ENCODE measurements around the gene LGALS9. TPM values are rescaled to one million over a fixed set of nuclear protein-coding genes. Genes with fewer than 3 reads are reported as not detected.

LGALS9 gene
- total RNA-seq, 4 donors from 2014 or later, result 14.4 to 31.8 (median 15.2) TPM; not detected in 1

DNA sequence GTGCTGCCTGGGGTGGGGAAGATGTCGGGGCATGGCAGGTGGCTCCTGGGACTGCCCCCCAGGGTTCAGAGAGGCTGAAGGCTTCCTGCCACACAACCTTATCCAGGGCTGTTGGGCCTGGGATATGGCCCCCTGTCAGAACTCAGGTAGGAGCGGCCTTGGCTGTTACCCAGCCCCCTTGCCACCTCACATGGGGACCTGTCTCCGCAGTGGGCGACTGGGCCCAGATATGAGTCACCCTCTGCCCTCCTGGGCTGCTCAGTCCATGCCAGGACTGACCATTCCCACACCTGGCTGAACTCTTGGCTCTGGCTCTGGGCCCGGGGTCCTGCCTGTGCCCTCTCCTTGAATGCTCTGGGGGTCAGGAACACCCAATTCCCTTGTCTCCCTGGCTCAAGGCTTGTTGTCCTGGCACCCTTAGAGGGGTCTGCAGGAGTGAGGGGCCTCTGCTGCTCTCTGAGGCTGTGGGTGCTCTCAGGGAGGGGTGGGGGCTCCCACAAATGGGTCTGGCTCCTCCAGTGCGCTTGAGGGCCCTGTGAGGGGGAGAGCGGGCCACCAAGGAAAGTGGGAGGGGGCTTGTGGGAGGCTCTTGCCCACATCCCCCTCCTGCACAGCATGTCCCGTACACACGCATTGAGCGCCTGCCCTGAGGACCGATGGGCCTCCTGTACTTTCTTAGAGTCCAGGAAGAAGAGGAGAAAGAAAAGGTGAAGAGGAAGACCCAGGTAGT lies 36.0 kb downstream of the LGALS9 start:
- Histone ChIP-seq H3K27me3 (no peaks in the 10 kb centered on the region), H3K27ac (no peak overlapping the region), H3K4me3 (no peak overlapping the region), H3K4me1 (no peaks in the 10 kb centered on the region), H3K36me3 (no peaks in the 10 kb centered on the region), H3K9me3 (no peaks in the 10 kb centered on the region)
- intact Hi-C loops (cut with DNase I; ENCODE audit: low total_unique reads), result no loop called here
- TF ChIP-seq, protein P1, sequence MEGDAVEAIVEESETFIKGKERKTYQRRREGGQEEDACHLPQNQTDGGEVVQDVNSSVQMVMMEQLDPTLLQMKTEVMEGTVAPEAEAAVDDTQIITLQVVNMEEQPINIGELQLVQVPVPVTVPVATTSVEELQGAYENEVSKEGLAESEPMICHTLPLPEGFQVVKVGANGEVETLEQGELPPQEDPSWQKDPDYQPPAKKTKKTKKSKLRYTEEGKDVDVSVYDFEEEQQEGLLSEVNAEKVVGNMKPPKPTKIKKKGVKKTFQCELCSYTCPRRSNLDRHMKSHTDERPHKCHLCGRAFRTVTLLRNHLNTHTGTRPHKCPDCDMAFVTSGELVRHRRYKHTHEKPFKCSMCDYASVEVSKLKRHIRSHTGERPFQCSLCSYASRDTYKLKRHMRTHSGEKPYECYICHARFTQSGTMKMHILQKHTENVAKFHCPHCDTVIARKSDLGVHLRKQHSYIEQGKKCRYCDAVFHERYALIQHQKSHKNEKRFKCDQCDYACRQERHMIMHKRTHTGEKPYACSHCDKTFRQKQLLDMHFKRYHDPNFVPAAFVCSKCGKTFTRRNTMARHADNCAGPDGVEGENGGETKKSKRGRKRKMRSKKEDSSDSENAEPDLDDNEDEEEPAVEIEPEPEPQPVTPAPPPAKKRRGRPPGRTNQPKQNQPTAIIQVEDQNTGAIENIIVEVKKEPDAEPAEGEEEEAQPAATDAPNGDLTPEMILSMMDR (IDR thresholded peaks at IDR 0.05), result no peak
- no peak for TF ChIP-seq POLR2A (IDR thresholded peaks at IDR 0.05)
- DNase-seq, result no peak

DNA sequence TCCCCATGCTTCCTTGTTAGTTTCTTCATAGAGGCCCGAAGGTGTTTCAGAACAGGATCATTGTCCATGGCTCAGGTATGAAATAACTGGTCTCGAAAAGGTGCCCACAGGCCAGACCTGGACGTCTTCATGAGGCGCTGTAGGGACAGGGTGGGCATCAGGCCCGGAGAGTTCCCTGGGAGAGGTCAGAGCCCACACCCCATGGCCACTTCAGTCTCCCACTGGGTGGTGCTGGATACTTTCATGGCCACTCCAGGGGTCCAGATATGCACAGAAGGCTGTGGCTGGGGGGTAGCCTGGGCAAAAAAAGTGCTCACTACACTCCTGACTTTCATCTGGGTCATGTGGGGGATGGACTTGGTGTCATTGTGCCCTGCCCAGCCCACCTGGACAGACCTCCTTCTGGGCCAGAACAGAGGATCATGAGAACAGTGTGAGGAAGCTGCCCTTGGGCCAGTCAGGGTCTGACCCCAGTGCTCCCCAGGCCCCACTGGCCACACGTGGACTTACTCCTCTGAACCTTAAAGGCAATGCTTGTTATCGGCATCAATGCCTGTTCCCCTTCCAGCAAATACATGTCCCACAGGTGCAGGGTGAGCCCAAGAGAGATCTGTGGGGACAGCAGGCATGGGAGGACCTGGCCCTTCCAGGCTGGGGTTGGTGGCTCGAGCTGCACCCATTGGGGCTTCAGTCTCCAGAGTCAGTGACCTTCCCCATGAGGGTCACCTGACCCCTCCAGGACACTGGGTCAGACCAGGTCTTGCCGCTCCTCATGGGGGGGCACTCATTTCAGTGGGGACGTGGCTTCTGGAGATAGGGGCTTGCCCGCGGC lies 36.9 kb downstream of the LGALS9 start:
- no peak for DNase-seq
- Histone ChIP-seq H3K36me3 (no peaks in the 10 kb centered on the region), H3K4me1 (no peaks in the 10 kb centered on the region), H3K4me3 (no peak overlapping the region), H3K27ac (no peak overlapping the region), H3K9me3 (no peaks in the 10 kb centered on the region), H3K27me3 (no peaks in the 10 kb centered on the region)
- intact Hi-C loops (cut with DNase I; ENCODE audit: low total_unique reads), result no loop called here
- TF ChIP-seq POLR2A (IDR thresholded peaks at IDR 0.05), result no peak

GRCh38 chr17:27668488-27668823 lies 37.5 kb downstream of the LGALS9 start:
- no peak for DNase-seq
- Histone ChIP-seq H3K9me3 (no peaks in the 10 kb centered on the region), H3K27ac (no peak overlapping the region), H3K4me3 (no peak overlapping the region), H3K4me1 (no peaks in the 10 kb centered on the region), H3K27me3 (no peaks in the 10 kb centered on the region), H3K36me3 (no peaks in the 10 kb centered on the region)
- TF ChIP-seq POLR2A (IDR thresholded peaks at IDR 0.05), result no peak
- TF ChIP-seq, protein P1 (IDR thresholded peaks at IDR 0.05), result no peak
- intact Hi-C loops (cut with DNase I; ENCODE audit: low total_unique reads), result no loop called here

DNA sequence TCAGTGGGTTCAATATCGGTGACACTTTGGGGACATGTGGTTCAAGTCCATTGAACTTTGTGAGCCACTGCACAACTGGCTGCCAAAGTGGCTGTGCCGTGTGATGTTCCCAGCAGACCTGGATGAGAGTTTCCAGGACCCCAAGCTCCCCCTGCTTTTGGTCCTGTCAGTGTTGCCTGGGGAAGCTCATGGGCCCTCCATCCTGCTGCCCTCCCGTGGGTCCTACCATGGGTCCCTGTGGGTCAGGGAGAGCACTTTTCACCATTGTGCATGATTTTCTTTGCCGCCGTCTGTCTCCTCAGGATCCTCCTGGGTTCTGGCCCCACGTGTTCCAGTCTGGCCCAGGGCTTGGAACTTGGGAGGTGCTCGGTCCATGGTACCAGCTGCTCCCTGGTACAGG lies 38.1 kb downstream of the LGALS9 start:
- intact Hi-C loops (cut with DNase I; ENCODE audit: low total_unique reads), result no loop called here

GRCh38 chr17:27669850-27670249 lies 38.9 kb downstream of the LGALS9 start:
- Histone ChIP-seq H3K27me3 (no peaks in the 10 kb centered on the region), H3K36me3 (no peaks in the 10 kb centered on the region), H3K4me1 (no peaks in the 10 kb centered on the region), H3K27ac (no peak overlapping the region), H3K9me3 (no peaks in the 10 kb centered on the region), H3K4me3 (no peak overlapping the region)
- no peak for TF ChIP-seq POLR2A (IDR thresholded peaks at IDR 0.05)
- TF ChIP-seq, protein P1 (IDR thresholded peaks at IDR 0.05), result no peak
- DNase-seq, result no peak
- intact Hi-C loops (cut with DNase I; ENCODE audit: low total_unique reads), result no loop called here

More for the DNA sequence above, 38.1 kb downstream of the LGALS9 start:
- Histone ChIP-seq H3K4me1 (no peaks in the 10 kb centered on the region), H3K27me3 (no peaks in the 10 kb centered on the region), H3K9me3 (no peaks in the 10 kb centered on the region), H3K27ac (no peak overlapping the region), H3K36me3 (no peaks in the 10 kb centered on the region), H3K4me3 (no peak overlapping the region)
- no peak for DNase-seq
- TF ChIP-seq, protein P1 (IDR thresholded peaks at IDR 0.05), result no peak
- TF ChIP-seq POLR2A (IDR thresholded peaks at IDR 0.05), result no peak
